NCI-H146 treated with DMSO at 0.1 percent for 48 hours (cell line): Measurements from ENCODE around the gene AK8.

Experiments
- DNase-seq: peaks from one replicate; lab custom pipeline; 2025; ENCODE audit not compliant: unreplicated experiment; lab: John Stamatoyannopoulos, UW

The AK8 gene

DNA sequence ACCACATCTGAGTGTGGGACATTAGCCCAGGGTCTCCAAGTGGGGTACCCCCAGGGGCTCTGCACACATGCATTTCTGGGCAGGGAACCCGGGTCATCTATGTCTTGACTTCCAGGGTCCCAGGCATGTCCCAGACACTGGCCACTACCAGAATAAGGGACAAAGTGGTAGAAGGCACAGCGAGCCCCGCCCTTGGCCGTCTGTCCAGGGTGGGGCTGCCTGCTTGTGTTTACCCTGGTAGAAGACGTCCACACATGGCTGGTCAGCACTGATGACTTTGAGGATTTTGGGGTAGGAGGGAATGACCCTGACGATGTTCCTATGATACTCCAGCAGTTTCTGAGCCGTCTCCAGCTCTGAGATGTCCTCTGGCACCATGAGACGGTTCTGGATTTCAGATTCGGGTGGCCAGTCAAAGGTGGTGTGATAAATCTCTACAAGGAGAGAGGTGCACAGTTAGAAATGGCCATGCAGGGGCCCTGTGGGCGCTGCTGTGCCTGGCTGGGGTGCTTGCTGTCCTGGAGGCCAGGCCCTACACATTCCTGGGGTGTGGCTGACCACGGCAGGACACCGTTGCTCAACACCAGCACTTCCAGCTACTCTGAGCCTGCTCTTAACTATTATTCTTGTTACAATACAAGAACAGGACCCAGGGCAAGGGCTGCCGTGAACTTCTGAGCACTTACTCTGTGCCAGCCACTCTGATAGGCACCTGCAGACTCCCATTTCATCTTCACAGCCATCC lies 51.3 kb downstream of the AK8 start:
- no peak for DNase-seq

DNA sequence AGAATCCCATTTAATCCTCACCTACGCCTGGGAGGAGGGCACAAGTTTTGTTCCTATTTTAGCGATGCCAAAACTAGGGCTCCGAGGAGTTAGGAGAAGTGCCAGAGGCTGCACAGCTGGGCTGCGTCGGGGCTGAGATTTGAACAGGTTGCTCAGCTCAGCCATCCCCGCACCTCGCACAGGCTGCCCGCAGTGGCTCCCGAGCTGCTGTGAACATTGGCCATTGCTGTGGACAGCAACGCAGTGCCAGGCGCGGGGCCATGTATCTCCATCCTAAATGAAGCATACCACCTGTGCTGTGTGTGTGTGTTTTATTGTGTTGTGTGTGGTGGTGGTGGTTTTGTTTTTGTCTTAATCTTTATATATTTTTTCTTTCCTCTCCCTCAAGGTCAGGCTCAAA lies 52.0 kb downstream of the AK8 start:
- no peak for DNase-seq

- DNase-seq, result no peak
Measured at GRCh38 chr9:132825430-132825829, 52.7 kb downstream of the AK8 start.

DNA sequence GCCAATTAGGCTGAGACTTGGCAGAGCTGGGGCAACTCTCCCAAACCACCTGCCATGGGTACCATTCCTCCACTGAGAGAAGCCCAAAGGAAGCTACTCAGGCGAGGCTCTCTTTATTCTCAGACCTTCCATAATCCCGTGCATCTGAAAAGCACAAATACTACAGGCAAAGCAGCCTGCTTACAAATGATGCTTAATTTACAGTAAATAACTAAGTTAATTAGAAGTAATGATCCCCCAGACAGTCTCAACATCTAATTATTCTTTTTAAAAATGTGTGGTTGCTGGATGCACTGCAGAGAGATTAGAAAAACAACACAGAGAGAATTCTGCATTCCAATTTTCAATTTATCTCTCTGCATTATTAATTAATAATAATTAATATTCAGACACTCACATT lies 53.1 kb downstream of the AK8 start:
- DNase-seq, result no peak

DNA sequence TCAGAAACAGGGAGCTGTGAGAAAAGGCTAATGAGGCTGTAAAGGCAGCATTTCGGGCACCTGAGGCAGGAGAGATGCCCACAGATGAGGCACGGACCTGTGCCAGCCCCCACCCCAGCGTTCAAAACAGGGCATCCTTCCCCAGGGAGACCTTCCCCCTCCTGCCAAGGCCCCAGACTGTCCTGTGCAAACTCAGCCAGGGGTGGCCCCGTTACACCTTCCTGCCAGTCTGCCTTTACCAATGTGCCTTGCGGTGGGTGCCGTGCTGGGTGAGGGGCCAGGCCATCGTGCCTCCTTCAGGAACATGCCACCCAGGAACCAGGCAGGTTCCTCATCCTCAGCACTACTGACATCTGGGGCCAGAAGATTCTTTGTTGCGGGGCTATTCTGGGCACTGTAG lies 53.9 kb downstream of the AK8 start:
- no peak for DNase-seq

- no peak for DNase-seq
Measured at GRCh38 chr9:132823370-132824145, 54.5 kb downstream of the AK8 start.

DNA sequence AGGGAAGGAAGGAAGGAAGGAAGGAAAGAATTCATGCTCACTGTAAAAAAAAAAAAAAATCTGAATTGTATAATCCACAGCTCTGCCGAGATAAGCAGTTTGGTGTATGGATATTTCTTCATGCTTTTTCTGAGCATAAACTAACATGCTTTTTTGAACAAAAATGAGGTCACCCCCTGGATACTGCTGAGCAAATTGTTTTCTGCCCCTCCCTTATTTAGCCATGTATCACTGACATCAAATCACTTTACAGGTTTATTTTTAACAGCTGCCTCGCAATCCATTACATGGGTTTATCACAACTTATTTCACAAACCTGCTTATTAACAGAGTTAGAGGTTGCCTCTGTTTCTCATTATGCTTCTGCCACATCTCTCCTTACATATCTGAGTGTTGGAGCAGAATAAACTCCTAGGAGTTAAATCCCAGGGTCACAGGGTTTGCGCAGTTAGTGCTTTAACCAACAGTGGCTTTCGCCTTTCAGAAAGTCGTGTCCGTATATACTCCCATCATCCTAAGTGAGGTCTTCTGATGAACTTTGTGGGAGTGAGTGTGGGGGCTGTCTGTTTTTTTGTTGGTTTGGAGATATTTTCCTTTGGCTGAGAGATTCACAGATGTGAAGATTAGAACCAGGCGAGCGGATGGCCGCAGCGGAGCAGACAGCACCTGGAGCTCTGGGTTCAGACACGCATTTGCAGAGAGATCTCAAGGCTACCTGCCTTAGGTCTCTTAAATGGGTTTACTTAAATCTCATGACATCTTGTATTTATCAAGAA lies 57.7 kb downstream of the AK8 start:
- DNase-seq, result no peak

DNA sequence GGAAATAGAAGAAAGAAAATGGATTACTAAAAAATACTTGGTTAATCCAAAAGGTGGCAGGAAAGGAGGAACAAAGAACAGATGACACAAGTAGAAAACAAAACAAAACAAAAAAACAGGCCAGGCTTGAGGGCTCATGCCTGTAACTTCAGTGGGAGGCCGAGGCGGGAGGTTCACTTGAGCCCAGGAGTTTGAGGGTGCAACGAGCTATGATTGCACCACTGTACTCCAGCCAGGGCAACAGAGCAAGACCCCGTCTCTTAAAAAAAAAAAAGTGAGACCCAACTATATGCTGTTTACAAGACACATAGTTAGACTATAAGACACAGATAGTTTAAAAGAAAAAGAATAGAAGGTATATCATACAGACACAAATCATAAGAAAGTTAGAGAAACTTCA lies 59.5 kb downstream of the AK8 start:
- no peak for DNase-seq

DNA sequence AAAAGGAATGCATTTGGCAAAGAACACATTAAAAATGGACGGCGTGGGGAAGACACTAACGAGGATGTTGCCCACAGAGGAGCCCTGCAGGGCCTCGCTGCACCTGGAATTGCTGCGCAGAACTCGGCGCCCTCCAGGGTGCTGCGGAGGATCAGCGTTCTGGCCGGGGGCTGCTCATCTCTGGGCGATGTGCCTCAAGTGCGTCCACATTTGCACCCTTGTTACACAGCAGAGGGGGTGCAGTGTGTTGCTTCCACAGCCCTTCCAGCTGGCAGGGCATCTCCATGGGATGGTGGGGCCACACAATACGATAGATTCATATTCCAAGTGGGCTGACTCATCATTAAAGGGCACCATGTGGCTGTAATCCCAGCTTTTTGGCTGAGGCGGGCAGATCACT lies 63.1 kb downstream of the AK8 start:
- DNase-seq, result no peak

DNA sequence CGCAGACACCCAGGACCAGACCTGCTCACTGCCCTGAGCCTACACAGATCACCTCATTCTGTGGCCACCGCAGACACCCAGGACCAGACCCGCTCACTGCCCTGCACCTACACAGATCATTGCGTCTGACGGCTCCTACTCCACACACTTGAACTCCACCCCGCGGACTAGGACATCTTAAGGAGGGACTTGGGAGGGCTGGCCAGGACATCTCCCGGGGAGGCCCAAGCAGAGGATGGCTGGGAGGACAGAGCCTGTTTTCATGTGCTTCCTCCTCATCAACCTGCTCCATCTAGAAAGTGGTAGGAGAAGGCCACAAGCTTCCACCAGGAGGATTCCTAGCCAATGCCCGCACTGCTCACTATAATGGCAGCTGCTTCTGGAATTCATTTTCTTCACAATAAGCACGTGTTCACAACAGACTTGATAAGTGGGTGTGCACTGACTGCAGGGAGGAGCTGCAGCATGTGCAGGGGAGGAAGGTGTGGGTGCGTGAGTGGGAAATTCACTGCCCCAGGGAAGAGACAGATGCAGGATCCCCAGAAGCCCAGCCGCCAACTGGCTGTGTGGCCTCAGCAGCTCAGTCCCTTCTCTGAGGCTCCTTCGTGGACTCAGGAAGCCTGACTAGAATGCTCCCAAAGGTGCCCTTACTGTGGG lies 64.8 kb downstream of the AK8 start:
- DNase-seq, result no peak

GRCh38 chr9:132811985-132812384 lies 66.1 kb downstream of the AK8 start:
- DNase-seq, result no peak

DNA sequence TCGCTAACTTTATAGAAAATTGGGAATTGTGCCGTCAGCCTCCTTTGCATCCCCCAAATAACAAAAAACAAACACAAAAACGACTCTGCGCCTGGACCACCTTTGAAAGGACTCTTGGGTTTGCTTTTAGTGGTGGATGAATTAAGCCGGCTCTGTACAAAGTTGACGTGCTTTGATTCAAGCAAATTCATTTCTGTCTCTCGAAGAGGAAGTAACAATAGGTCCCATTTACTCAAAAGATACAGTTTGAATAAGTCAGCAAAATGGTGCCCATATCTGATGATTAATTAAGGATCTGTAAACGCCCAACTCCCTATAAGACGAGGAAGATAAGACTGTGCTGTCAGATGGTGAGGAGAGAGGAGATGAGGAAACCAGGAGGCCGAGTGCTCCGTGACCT lies 67.8 kb downstream of the AK8 start:
- no peak for DNase-seq

GRCh38 chr9:132809677-132810271 lies 68.3 kb downstream of the AK8 start:
- DNase-seq, result no peak

DNA sequence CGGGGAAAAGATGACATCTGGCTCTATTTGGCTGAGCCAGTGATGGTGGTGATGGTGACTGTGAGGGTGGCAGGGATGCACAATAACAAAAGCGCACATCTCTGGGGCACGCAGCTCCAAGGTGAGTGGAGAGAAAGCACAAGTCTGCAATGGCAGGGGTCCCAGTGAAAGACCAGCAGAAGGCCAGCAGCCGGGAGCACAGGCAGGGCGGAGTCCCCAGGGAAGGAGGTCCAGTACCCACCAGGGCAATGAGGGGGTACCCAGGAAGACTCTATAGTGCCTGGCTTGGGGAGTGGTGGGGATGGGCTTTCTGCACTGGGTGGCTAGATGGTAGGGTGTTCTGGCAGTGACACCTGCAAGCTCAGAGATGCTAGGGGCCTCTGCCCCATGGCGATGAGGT lies 69.4 kb downstream of the AK8 start:
- DNase-seq, result no peak

- no peak for DNase-seq
Measured at GRCh38 chr9:132806723-132807421, 71.2 kb downstream of the AK8 start.

- DNase-seq, result no peak
Measured at GRCh38 chr9:132806306-132806705, 71.8 kb downstream of the AK8 start.

DNA sequence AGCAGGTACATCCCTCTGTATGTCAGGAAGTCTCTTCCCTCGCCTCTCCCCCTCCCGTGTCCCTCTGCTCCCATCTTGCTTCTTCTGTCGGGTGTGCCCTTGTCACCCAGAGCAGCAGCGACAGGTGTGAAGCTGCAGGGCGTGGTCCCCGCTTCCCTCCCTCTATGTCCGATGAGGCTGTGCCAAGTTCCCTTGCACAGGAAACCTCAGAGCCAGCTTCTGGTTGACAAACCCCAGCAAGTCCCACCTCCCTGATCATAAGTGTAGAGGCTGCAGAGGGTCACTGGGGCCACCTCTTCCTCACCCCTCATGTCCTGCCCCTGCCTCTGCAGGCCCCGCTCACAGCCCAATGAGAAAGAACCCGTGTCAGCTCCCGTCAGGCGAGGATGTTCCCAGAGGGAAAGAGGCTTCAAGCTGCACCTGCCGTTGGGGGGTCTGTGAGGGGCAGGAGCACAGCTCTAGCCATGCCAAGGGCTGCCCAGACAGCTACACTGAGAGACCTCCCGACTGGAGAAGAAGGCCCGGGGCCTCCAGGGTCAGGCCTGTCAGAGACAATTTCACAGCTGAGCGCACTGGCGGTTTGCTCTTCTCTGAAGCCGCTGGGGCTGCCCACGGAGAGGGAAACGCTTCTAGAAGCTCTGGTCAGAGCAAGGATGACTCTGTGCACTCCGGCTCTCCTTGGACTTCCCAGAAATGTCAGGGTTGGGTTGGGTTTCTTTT lies 73.3 kb downstream of the AK8 start:
- no peak for DNase-seq

GRCh38 chr9:132802121-132802795 lies 75.8 kb downstream of the AK8 start:
- no peak for DNase-seq

GRCh38 chr9:132801659-132802058 lies 76.4 kb downstream of the AK8 start:
- DNase-seq, result no peak
